HepG2 (cell line): ENCODE results near the gene RAB43. TPM values are rescaled to one million over a fixed set of nuclear protein-coding genes. Genes with fewer than 3 reads are reported as not detected.

Source experiments
- ARID5B ChIP-seq: IDR thresholded peaks from 2 replicates; pipeline ENCODE4 v1.4.0; 2020; ENCODE audit warnings: mild to moderate bottlenecking, missing genetic modification reagents
- ATF7 ChIP-seq, 2 experiments: fragments of 450-650 bp in 1 of 2; sonication (generic) in 1 of 2; formaldehyde crosslinking in 1 of 2; IDR thresholded peaks; 2 replicates each; pipeline versions ENCODE4 v1.4.0 to v1.6.1; 2016 to 2020; ENCODE audit warnings: antibody characterized with exemption in 1 of 2, mild to moderate bottlenecking in 1 of 2, missing genetic modification reagents in 1 of 2
- BHLHE40 ChIP-seq: IDR thresholded peaks from 2 replicates; pipeline ENCODE4 v1.6.1; 2011; ENCODE audit warnings: low read length, improper control_type of control experiment
- DBP ChIP-seq: sonication (generic); formaldehyde crosslinking; IDR thresholded peaks from 2 replicates; pipeline ENCODE4 v1.4.0; 2020; ENCODE audit warnings: missing genetic modification reagents; ENCODE audit errors: not compliant biosample characterization
- DPF2 ChIP-seq: sonication (generic); formaldehyde crosslinking; IDR thresholded peaks from 2 replicates; pipeline ENCODE4 v1.4.0; 2020; ENCODE audit warnings: mild to moderate bottlenecking, low read depth, missing genetic modification reagents, borderline replicate concordance
- GLI4 ChIP-seq: sonication (generic); formaldehyde crosslinking; IDR thresholded peaks from 2 replicates; pipeline ENCODE4 v1.5.1; 2020; ENCODE audit warnings: missing genetic modification reagents, mild to moderate bottlenecking, moderate library complexity, borderline replicate concordance
- HDAC2 ChIP-seq: sonication (generic); formaldehyde crosslinking; IDR thresholded peaks from 2 replicates; pipeline ENCODE4 v1.4.0; 2020; ENCODE audit warnings: missing genetic modification reagents
- IRX3 ChIP-seq: sonication (generic); formaldehyde crosslinking; IDR thresholded peaks from 2 replicates; pipeline ENCODE4 v1.8.1; 2023; ENCODE audit warnings: mild to moderate bottlenecking, low read depth, missing genetic modification reagents, borderline replicate concordance
- ISL2 ChIP-seq: sonication (generic); formaldehyde crosslinking; IDR thresholded peaks from 2 replicates; pipeline ENCODE4 v1.5.0; 2020; ENCODE audit warnings: missing genetic modification reagents
- LBX2 ChIP-seq: sonication (generic); formaldehyde crosslinking; IDR thresholded peaks from 2 replicates; pipeline ENCODE4 v1.5.0; 2020; ENCODE audit warnings: missing genetic modification reagents, mild to moderate bottlenecking, borderline replicate concordance
- NFYB ChIP-seq: sonication (generic); formaldehyde crosslinking; IDR thresholded peaks from 2 replicates; pipeline ENCODE4 v1.4.0; 2020; ENCODE audit warnings: missing genetic modification reagents
- NR3C1 ChIP-seq: sonication (generic); formaldehyde crosslinking; IDR thresholded peaks from 2 replicates; pipeline ENCODE4 v1.4.0; 2020; ENCODE audit warnings: missing genetic modification reagents
- PHF5A ChIP-seq: IDR thresholded peaks from one replicate; pipeline ENCODE4 v1.6.1; 2018; ENCODE audit warnings: low read depth, missing genetic modification reagents; ENCODE audit not compliant: unreplicated experiment
- RFX5 ChIP-seq: IDR thresholded peaks from 2 replicates; pipeline ENCODE4 v1.6.1; 2011; ENCODE audit warnings: low read depth, low read length, improper control_type of control experiment
- RFXANK ChIP-seq: IDR thresholded peaks from 2 replicates; pipeline ENCODE4 v1.6.1; 2016
- SNAI1 ChIP-seq: sonication (generic); formaldehyde crosslinking; IDR thresholded peaks from 2 replicates; pipeline ENCODE4 v1.5.0; 2020; ENCODE audit warnings: mild to moderate bottlenecking, missing genetic modification reagents, borderline replicate concordance
- ZBTB46 ChIP-seq: sonication (generic); formaldehyde crosslinking; IDR thresholded peaks from 2 replicates; pipeline ENCODE4 v1.4.0; 2020; ENCODE audit warnings: mild to moderate bottlenecking, missing genetic modification reagents, borderline replicate concordance
- ZNF138 ChIP-seq: sonication (generic); formaldehyde crosslinking; IDR thresholded peaks from 2 replicates; pipeline ENCODE4 v1.5.0; 2020; ENCODE audit warnings: mild to moderate bottlenecking, low read depth, missing genetic modification reagents
- ZNF260 ChIP-seq: sonication (generic); formaldehyde crosslinking; IDR thresholded peaks from 2 replicates; pipeline ENCODE4 v1.4.0; 2020; ENCODE audit warnings: missing genetic modification reagents, low read depth, mild to moderate bottlenecking, borderline replicate concordance
- ZNF550 ChIP-seq: sonication (generic); formaldehyde crosslinking; IDR thresholded peaks from 2 replicates; pipeline ENCODE4 v1.4.0; 2020; ENCODE audit warnings: mild to moderate bottlenecking, missing genetic modification reagents, borderline replicate concordance
- ZSCAN31 ChIP-seq: sonication (generic); formaldehyde crosslinking; IDR thresholded peaks from 2 replicates; pipeline ENCODE4 v1.5.0; 2020; ENCODE audit warnings: low read depth, mild to moderate bottlenecking, missing genetic modification reagents
- polyA plus RNA-seq, 8 experiments: library from polyadenylated mRNA; depleted of rRNA in 3 of 8; stranded (reverse) in 7 of 8; unstranded in 1 of 8; fragments of >200 nt; fragmentation: Illumina TruSeq in 4 of 8; extraction: Trizol in 4 of 8; gene quantifications; 2 replicates each; pipeline versions ENCODE4 v1.2.1 to v1.2.3, GENCODE V29; 2011 to 2016; ENCODE audit warnings: low read depth in 4 of 8, missing spikeins in 1 of 8, mixed read lengths in 1 of 8; ENCODE audit not compliant: insufficient read depth in 1 of 8
- total RNA-seq, 5 experiments: library from RNA; depleted of rRNA; stranded (reverse); fragments of >200 nt; fragmentation: Illumina TruSeq; extraction: Trizol; gene quantifications; 2 replicates each; pipeline ENCODE4 v1.2.3, GENCODE V29; 2016; ENCODE audit warnings: low read depth in 1 of 5

The RAB43 gene
- total and polyA plus RNA-seq, 2 of the 13 experiments (the other 11 are each of a cell fraction or from before 2014, with no cell fraction given): 11.8 to 18.4 TPM

DNA sequence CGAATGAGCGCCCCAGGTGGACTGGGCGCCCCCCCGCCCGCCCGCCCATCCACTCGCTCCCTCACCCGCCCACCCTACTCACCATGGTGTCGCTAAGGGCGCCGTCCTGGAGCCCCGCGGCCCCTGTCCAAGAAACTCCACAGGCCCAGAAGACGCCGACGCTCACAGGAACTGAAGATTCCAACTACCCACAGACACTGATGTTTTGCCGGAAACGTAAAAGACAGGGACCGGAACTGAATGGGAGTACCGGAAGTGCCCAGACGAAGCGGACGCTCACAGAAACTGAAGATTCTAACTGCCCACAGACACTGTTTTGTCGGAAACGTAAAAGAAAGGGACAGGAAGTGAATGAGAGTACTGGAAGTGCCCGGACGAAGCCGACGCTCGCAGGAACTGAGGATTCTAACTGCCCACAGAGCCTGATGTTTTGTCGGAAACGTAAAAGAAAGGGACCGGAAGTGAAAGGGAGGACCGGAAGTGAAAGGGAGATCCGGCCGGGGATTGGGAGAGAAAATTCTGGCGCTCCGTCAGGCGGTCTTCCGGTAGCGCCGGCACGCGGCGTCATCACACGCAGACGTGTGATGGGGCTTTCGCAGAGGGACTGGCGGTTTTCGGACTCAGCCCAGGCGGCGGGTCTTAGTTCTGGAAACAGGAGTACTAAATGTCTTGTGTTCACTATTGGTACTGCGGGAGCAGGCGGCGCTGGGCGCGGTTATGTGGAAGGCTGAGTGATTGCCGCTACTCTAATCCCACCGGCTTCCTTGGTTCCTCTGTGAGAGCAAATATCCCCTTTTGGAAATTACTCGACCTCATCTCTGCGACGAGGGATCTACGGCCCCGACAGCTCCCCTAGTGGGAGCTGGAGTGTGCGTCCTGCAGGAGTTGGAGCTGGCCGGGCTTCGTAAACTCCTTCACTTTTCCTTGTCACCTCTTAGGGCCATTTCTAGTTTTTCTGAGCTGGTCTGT is 39.6 kb upstream of the RAB43 start, which contains the start of gene ISY1 (continued):
- TF ChIP-seq SNAI1 (CRISPR knock-in tag) (no peak), NFYB (CRISPR knock-in tag) (peak; percentile 84), NR3C1 (no peak), GLI4 (CRISPR knock-in tag) (0 out of 2 replicates have a peak, but pooled peaks have one; percentile 39), PHF5A (no peak), DPF2 (CRISPR knock-in tag) (no peak), ZNF550 (no peak), ARID5B (CRISPR knock-in tag) (peak; percentile 49; the same call in 1 of the 2 replicates), DBP (no peak), HDAC2 (CRISPR knock-in tag) (peak; percentile 82), ZSCAN31 (CRISPR knock-in tag) (peak; percentile 76), ZNF138 (CRISPR knock-in tag) (no peak), BHLHE40 (peak; percentile 62; the same call in 1 of the 2 replicates), ZBTB46 (CRISPR knock-in tag) (no peak), LBX2 (no peak), IRX3 (peak; percentile 72; the same call in 1 of the 2 replicates), RFXANK (CRISPR knock-in tag) (no peak), ISL2 (peak; percentile 59; the same call in 1 of the 2 replicates), RFX5 (no peak; the same call in 1 of the 2 replicates), ATF7 (IDR thresholded peaks at IDR 0.05) (no peak), ATF7 (CRISPR knock-in tag; IDR thresholded peaks at IDR 0.05) (0 out of 2 replicates have a peak, but pooled peaks have one; percentile 11), ZNF260 (no peak)
